T47D (cell line): ENCODE measurements around the gene IL21.
"Not testable (repeated sequence)": the region's sequence is repeated elsewhere in the genome, so short reads cannot be mapped to it uniquely, and the experiment has no call there.

Experiments used
- DNase-seq, 2 experiments: peaks; one replicate each; pipeline versions ENCODE4 v3.0.0 to v3.0.0-alpha.2; 2011 to 2012; ENCODE audit warnings: low read depth in 1 of 2, low spot score in 1 of 2
- JUND ChIP-seq: IDR thresholded peaks from 2 replicates; pipeline ENCODE4 v1.6.1; 2012; ENCODE audit warnings: low read depth
- in situ Hi-C: cut with HindIII; loops from 2 replicates; pipeline ENCODE4 v1.10.0; 2016; ENCODE audit warnings: low sequenced_read_pairs, low pct_unique_long_range_greater_than_20kb

Gene IL21

GRCh38 chr4:122584519-122584918, 36.3 kb downstream of the IL21 start:
- DNase-seq: no peak
- no peak for TF ChIP-seq JUND
- in situ Hi-C loops: no loop called here

DNA sequence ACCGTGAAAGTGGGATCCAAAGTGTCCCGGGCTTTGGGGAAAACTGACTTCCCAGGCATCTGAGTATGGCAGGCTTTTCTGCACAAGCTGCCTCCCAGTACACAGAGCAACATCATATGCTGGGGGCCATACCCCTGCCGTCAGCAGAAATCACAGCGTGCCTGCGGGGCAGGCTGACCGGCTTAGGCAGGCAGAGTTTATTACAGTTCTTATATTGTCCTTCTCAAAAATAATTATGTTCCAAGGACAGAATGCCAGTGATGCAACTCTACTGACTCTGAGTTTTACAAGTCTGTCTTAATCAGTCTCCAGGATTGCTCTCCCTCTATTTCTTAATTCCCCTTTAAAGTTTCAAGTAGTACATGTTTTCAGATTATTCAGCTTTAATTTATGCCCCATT, 37.0 kb downstream of the IL21 start:
- TF ChIP-seq JUND: no peak
- in situ Hi-C loops: no loop called here
- DNase-seq: no peak

DNA sequence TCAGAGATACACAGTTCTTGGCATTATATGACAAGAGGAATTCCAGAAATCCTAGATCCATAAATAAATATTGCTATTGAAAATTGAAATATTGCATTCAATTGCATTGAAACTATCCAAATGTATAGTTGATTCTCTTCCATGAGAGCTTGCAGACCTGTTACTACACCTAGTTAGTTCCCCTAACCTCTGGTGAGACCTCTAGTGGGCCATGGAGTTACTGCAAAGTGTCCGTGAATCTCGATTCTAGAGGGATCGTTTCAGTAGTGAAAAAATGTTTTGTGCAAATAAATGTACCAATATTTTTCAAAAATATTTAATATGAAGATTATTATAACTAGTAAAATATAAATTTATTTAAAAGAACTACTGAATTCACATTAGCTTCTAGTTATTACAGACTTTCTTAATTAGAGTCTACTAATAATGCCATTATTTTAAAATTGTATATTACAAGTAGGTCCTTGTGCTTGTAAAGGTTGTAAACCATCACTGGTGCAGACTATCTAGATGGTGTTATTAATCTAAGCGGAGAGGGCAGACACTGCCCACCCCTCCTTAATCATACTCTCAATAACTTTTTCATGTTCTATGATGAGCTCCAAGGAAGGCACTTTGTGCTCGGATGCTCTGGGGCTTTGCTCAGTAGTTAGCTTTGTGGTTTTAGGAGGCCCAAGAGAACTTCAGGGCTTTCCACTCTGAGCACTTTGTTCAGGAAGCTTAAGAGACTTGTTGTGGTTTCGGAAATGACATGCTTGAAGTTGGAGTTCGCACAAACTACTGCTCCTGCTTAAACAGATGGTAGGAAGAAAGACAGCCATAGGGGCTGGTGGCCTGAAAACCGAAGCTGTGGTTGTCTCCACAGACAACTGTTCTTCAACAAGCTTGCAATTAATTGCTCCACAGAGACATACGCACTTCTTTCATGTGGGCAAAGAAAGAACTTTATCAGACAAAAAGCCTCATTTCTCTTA, 42.8 kb downstream of the IL21 start:
- in situ Hi-C loops: no loop called here
- TF ChIP-seq JUND: no peak
- peak; percentile 24 to 64 for DNase-seq

DNA sequence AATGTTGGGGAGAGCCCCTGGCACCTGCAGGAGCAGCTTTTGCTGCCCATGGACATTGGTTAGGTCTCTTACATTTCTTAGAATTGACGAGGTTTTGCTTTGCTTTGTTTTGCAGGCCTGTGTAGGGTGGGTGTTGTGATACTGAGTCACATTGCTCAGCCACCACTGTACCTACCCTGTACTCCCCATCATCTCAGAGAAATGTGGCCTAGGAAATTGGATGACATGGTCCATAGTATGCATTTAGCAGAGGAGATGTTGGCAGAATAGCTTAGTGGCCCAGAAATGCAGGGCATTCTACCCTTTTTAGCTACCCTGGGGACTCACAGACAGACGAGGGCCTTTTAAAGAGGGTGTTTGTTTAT, 43.7 kb downstream of the IL21 start:
- no peak for DNase-seq
- in situ Hi-C loops: no loop called here
- no peak for TF ChIP-seq JUND

DNA sequence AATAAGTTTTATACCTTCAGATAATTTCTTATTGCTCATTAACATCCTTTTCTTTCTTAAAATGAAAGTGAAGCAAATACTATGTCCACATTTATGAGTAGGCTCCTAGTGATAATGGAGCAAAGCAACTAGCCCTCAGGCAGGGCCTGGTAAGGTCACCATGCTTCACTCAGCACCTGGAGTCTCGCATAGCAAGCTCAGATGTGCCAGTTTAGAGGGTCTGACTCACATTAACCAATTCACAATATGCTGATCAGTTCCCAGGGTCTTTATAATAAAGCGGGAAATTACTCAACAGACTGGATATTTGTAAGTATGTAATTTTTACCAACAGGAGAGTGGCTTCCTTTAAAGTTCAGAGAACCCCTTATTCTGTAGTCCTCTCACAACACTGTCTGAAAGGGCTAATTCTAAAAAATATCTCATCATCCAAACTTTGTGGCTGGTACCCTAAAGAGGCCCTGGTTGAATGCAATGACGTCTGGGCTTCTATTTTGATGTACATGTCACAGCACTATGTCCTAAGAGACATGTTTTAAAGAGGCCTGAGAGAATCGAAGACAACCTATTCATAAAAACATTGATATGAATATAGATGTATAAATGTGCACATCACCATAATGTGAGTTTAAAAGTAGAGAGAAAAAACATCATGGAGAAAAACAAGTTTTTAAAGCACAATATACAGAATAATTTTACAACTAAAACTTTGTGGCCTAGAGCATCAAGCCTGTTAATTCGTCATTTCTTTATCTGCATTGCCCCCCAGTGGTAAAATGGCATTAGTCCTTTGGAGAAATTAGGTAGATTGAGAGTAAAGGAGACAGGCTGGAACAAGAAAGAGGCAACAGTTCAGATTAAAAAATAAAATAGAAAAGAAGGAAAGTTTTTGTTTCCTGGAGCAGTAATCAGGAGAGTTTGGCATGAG, 44.3 kb downstream of the IL21 start:
- DNase-seq: peak in 1 of 2 experiments; percentile 66
- TF ChIP-seq JUND: no peak
- in situ Hi-C loops: no loop called here

DNA sequence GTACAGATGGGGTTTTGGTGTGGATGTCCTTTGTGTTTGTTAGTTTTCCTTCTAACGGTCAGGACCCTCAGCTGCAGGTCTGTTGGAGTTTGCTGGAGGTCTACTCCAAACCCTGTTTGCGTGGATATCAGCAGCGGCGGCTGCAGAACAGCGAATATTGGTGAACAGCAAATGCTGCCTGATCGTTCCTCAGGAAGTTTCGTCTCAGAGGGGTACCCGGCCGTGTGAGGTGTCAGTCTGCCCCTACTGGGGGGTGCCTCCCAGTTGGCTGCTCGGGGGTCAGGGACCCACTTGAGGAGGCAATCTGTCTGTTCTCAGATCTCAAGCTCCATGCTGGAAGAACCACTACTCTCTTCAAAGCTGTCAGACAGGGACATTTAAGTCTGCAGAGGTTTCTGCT, 46.5 kb downstream of the IL21 start:
- in situ Hi-C loops: not testable (repeated sequence)

GRCh38 chr4:122562449-122562848, 58.4 kb downstream of the IL21 start:
- in situ Hi-C loops: no loop called here
- TF ChIP-seq JUND: no peak
- DNase-seq: no peak

More for the DNA sequence above, 46.5 kb downstream of the IL21 start:
- DNase-seq: not testable (repeated sequence)
